NCI-H69 (cell line): ENCODE measurements around the gene KCNN3.

Experiments used
- DNase-seq: peaks from one replicate; lab custom pipeline; 2025; lab: John Stamatoyannopoulos, UW

KCNN3 gene

GRCh38 chr1:154792899-154793298 lies 77.2 kb downstream of the KCNN3 start:
- DNase-seq, result no peak

- DNase-seq, result peak; percentile 76
These were observed 78.6 kb downstream of the KCNN3 start for GRCh38 chr1:154791292-154792166.

DNA sequence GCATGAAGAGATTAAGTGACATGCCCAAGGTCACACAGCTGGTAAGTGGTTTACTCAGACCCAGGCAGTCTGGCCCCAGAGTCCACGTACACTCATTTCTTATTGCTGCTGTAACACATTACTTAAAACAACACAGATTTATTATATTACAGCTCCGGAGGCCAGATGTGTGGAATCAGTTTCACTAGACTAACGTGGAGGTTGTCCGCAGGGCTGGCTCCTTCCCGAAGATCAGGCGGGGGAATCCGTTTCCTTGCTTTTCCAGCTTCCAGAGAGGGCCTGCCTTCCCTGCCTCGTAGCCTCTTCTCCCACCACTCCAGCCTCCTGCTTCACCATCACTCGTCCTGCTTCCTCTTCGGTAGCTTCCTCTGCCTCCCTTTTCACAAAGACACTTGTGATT lies 81.2 kb downstream of the KCNN3 start:
- no peak for DNase-seq

DNA sequence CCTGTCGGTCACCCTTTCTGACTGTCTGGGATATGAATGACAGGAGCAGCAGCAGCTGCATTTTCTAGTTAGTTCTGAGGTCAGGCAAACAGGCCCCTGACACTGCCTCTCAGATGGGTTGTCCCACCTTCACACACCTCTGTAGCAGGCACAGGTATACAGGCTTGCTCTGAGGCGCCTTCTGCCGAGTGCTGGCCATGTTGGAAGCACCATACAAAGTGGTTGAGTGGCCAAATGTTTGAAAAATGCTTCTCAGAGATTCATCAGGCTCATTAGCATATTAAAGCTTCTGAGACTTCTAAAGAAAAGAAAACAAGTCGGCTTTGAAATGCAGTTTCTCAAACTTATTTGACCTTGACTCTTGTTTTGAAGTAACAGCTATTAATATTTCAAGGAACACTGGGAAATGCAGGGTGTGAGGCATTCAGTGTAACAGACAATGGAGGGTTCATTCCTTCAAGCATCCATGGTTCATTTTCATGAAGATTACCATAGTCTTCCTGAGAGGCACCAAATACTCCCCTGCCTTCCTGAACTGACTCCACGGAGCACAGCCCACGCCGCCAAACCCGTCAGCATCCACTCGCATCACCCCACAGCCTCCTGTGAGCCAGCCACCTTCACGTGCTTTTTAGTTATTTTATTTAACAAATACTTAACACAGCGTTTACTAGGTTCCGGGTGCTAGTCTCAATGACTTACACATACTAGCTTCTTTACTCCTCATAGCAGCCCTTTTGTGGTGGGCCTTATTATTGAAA lies 81.8 kb downstream of the KCNN3 start:
- no peak for DNase-seq

DNA sequence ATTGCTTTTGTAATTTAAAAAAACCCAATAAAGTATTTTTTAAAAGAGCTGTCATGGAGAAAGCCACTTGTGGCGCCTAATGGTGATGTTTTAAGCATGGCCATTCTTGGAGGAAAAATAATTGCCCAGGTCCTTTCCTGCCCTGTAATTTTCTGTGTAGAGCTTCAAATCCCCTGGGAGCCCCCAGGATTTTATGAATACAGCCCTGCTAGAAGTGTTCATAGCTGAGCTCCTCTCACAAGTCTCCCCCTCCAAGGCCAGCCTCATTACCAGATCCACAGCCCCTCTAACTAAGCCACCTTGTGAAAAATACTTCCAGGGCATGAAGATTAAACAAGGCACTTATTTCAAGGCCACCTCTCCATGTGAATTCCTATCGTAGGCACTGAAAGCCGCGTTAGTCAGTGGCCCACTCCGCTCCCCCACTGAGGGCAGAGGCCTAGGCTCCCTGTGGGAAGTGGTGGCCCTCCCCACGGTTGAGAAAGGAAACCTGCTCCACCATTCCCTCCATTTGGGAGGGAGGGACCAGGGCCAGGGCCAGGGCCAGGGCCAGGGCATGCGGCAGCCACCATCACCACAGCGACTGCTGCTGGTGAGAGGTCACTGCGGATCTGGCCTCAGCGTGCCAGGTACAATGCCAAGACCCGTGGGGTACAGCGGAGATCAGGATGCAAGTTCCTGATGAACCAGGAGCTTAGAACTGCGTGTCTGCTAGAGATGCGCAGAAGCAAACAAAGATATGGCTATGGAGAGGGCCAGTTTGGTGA lies 83.1 kb downstream of the KCNN3 start:
- peak; percentile 87 for DNase-seq

GRCh38 chr1:154784924-154785531 lies 85.1 kb downstream of the KCNN3 start:
- peak; percentile 20 for DNase-seq

DNA sequence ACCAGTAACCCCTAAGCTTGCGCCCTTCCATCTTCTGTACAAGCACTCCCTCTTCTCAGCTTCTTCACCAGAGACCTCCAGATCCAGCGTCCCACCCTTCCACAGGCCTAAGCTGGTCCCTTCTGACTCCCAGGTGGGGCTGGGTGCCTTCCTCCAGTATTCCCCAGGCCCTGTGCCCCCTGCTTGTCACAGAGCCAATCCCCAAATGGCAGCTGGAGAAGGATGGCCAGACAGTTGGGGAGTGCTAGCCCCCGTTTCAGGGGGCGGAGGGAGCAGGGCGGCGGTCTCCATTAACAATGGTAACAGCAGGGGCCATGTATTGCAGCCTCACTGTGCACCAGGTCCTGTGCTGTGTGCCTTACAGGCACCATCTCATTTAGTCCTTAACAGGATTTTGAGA lies 85.7 kb downstream of the KCNN3 start:
- no peak for DNase-seq

- DNase-seq, result no peak
These were observed 86.1 kb downstream of the KCNN3 start for GRCh38 chr1:154783976-154784375.

GRCh38 chr1:154780541-154780940 lies 89.5 kb downstream of the KCNN3 start:
- no peak for DNase-seq

GRCh38 chr1:154779551-154780189 lies 90.4 kb downstream of the KCNN3 start:
- DNase-seq, result no peak

GRCh38 chr1:154778944-154779343 lies 91.1 kb downstream of the KCNN3 start:
- no peak for DNase-seq

DNA sequence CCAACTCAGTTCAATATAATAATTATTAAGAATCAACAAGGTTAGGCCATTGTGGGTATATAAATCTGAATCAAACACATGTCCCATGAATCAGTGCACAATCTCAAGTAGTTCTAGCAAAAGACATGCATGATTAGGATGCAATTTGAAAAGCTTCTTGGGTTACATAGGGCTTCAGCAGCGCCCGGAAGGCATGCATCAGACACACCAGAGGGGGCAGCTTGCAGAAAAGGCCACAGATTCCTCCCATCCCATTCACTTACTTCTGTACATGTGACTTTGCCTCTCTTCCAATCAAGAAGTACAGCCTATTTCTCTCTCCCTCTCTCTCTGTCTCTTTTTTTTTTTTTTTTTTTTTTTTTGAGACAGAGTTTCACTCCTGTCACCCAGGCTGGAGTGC lies 91.8 kb downstream of the KCNN3 start:
- DNase-seq, result peak; percentile 7

- no peak for DNase-seq
These were observed 92.3 kb downstream of the KCNN3 start for GRCh38 chr1:154777781-154778180.

DNA sequence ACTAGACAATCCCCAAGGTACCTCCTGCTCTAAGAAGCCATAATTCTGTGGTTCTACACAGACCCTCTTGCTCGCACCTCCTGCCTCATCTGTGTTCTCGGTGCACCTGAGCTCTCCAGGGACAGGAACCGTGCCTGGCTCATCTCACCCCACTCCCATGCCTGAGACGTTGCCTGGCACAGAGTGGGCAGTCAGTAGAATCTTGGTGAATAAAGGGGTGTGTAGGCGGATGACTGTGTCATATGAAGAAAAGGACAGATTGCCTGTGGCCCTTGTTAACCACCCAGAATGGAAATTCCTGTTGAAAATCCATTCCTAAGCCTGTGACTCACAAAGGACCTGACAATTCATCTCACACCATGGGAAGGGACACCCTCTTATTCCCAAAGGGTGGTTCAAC lies 92.9 kb downstream of the KCNN3 start:
- DNase-seq, result no peak

DNA sequence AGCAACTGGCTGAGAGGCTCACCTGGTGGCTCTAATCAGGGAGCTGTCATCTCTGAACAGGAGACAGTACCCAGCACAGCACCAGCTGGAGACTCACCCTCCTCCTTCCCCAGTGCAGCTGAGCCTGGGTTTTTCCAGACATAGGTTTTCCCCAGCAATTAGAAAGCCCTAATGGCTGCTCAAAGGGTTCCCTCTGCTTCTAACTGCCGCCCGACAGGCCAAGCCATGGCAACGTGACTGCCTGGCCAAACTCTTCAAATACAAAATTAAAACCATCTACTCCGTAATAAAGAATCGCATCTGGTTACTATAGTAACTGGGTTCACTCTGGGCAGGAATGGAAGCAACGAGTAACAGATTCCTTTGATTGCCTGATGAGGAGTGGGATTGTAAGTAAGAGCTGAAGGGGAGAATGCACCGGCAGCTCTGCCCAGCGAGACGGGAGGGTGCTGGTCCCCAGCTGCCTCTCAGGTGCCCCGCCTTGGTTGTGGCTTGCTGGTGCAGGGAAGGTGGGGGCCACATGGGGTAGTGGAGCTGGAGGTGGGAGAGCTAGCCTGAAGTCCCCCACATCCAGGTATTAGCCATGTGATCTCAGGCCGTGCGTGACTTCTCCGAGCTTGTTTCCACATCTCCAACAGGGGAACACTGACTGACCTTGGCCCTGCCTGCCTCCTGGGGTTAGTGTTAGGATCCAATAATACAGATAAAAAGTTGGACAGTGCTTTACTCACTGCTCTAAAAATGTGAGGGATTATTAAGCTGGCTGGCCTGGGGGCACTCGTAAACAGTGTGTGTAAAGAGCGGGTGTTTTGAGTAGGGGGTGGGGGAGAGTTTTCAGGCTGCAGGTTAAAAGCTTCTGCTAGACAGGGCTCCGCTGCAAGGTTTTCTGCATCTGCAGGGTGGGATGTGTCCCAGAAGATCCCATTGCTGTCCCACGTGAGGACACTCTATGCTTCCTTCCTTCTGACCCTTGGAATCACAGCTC lies 94.2 kb downstream of the KCNN3 start:
- peak; percentile 52 for DNase-seq

- no peak for DNase-seq
These were observed 95.8 kb downstream of the KCNN3 start for GRCh38 chr1:154774175-154774855.

- no peak for DNase-seq
These were observed 96.5 kb downstream of the KCNN3 start for GRCh38 chr1:154773551-154773950.

GRCh38 chr1:154772606-154773506 lies 97.2 kb downstream of the KCNN3 start:
- DNase-seq, result peak; percentile 50

GRCh38 chr1:154772056-154772455 lies 98.0 kb downstream of the KCNN3 start:
- DNase-seq, result no peak
